ENCODE measurements around the gene CAPZB.

- TF ChIP-seq CTCF (IDR thresholded peaks at IDR 0.05; ENCODE audit: borderline replicate concordance, extremely low read depth, low read length, poor library complexity, severe bottlenecking) (no peak), EZH2 (IDR thresholded peaks at IDR 0.05; ENCODE audit: borderline replicate concordance, low read depth, low read length, severe bottlenecking) (no peak)
These were observed 70.7 kb downstream of the CAPZB start for GRCh38 chr1:19414515-19415121.

All from DND-41 (cell line).